ENCODE measurements around the gene COX14.
A peak's percentile ranks its signal among the peaks of the same experiment; 100 is the strongest.

Gene COX14

GRCh38 chr12:50110127-50110761, 1.8 kb upstream of the COX14 start:
- no peaks in the 10 kb centered on the region for H3K9me3 ChIP-seq (ENCODE audit: control insufficient read depth, insufficient read depth, low read length)
- no peak overlapping the region for H3K9ac ChIP-seq (ENCODE audit: low read depth, low read length)
- no peaks in the 10 kb centered on the region for H3K36me3 ChIP-seq (ENCODE audit: insufficient read depth, low read length)
- peaks cover 10% of the 10 kb centered on the region; the same call in 1 of the 2 replicates for H3K4me1 ChIP-seq (ENCODE audit: insufficient read depth, low read length)

- H3K36me3 ChIP-seq (ENCODE audit: insufficient read depth, low read length): no peaks in the 10 kb centered on the region
- H3K9ac ChIP-seq (ENCODE audit: low read depth, low read length): peak overlapping the region; percentile 42; the same call in 1 of the 2 replicates
- H3K4me1 ChIP-seq (ENCODE audit: insufficient read depth, low read length): peaks cover 10% of the 10 kb centered on the region; the same call in 1 of the 2 replicates
- H3K9me3 ChIP-seq (ENCODE audit: control insufficient read depth, insufficient read depth, low read length): no peaks in the 10 kb centered on the region
These were observed 1.2 kb upstream of the COX14 start for GRCh38 chr12:50110762-50111351.

- Histone ChIP-seq H3K4me1 (ENCODE audit: insufficient read depth, low read length) (peaks cover 10% of the 10 kb centered on the region; the same call in 1 of the 2 replicates), H3K9me3 (ENCODE audit: control insufficient read depth, insufficient read depth, low read length) (no peaks in the 10 kb centered on the region), H3K36me3 (ENCODE audit: insufficient read depth, low read length) (no peaks in the 10 kb centered on the region), H3K9ac (ENCODE audit: low read depth, low read length) (peak overlapping the region; percentile 42; the same call in 1 of the 2 replicates)
These were observed 692 bp upstream of the COX14 start for GRCh38 chr12:50111395-50111692.

- Histone ChIP-seq H3K4me1 (ENCODE audit: insufficient read depth, low read length) (peaks cover 10% of the 10 kb centered on the region; the same call in 1 of the 2 replicates), H3K9me3 (ENCODE audit: control insufficient read depth, insufficient read depth, low read length) (no peaks in the 10 kb centered on the region), H3K9ac (ENCODE audit: low read depth, low read length) (peak overlapping the region; percentile 73), H3K36me3 (ENCODE audit: insufficient read depth, low read length) (no peaks in the 10 kb centered on the region)
These were observed 601 bp downstream of the COX14 start for GRCh38 chr12:50112456-50113218.

- no peak overlapping the region for H3K9ac ChIP-seq (ENCODE audit: low read depth, low read length)
- H3K36me3 ChIP-seq (ENCODE audit: insufficient read depth, low read length): no peaks in the 10 kb centered on the region
- H3K9me3 ChIP-seq (ENCODE audit: control insufficient read depth, insufficient read depth, low read length): no peaks in the 10 kb centered on the region
- H3K4me1 ChIP-seq (ENCODE audit: insufficient read depth, low read length): no peaks in the 10 kb centered on the region
These were observed 5.1 kb downstream of the COX14 start for GRCh38 chr12:50117057-50117622.

- Histone ChIP-seq H3K9ac (ENCODE audit: low read depth, low read length) (no peak overlapping the region), H3K36me3 (ENCODE audit: insufficient read depth, low read length) (no peaks in the 10 kb centered on the region; the same call in 1 of the 2 replicates), H3K4me1 (ENCODE audit: insufficient read depth, low read length) (no peaks in the 10 kb centered on the region), H3K9me3 (ENCODE audit: control insufficient read depth, insufficient read depth, low read length) (no peaks in the 10 kb centered on the region)
These were observed 7.4 kb downstream of the COX14 start for GRCh38 chr12:50119387-50119786.

- H3K4me1 ChIP-seq (ENCODE audit: insufficient read depth, low read length): no peaks in the 10 kb centered on the region
- no peaks in the 10 kb centered on the region; the same call in 1 of the 2 replicates for H3K36me3 ChIP-seq (ENCODE audit: insufficient read depth, low read length)
- no peaks in the 10 kb centered on the region for H3K9me3 ChIP-seq (ENCODE audit: control insufficient read depth, insufficient read depth, low read length)
- H3K9ac ChIP-seq (ENCODE audit: low read depth, low read length): no peak overlapping the region
These were observed 8.5 kb downstream of the COX14 start for GRCh38 chr12:50120521-50120920.

GRCh38 chr12:50120953-50121352, 8.9 kb downstream of the COX14 start:
- H3K4me1 ChIP-seq (ENCODE audit: insufficient read depth, low read length): no peaks in the 10 kb centered on the region
- no peaks in the 10 kb centered on the region; the same call in 1 of the 2 replicates for H3K36me3 ChIP-seq (ENCODE audit: insufficient read depth, low read length)
- H3K9me3 ChIP-seq (ENCODE audit: control insufficient read depth, insufficient read depth, low read length): no peaks in the 10 kb centered on the region
- no peak overlapping the region for H3K9ac ChIP-seq (ENCODE audit: low read depth, low read length)

GRCh38 chr12:50121641-50122040, 9.6 kb downstream of the COX14 start:
- H3K36me3 ChIP-seq (ENCODE audit: insufficient read depth, low read length): no peaks in the 10 kb centered on the region; the same call in 1 of the 2 replicates

GRCh38 chr12:50123203-50123602, 11.2 kb downstream of the COX14 start:
- H3K9ac ChIP-seq (ENCODE audit: low read depth, low read length): no peak overlapping the region
- no peaks in the 10 kb centered on the region for H3K4me1 ChIP-seq (ENCODE audit: insufficient read depth, low read length)
- peaks cover 2% of the 10 kb centered on the region; the same call in 1 of the 2 replicates for H3K36me3 ChIP-seq (ENCODE audit: insufficient read depth, low read length)
- no peaks in the 10 kb centered on the region for H3K9me3 ChIP-seq (ENCODE audit: control insufficient read depth, insufficient read depth, low read length)

More at GRCh38 chr12:50121641-50122040, 9.6 kb downstream of the COX14 start:
- no peak overlapping the region for H3K9ac ChIP-seq (ENCODE audit: low read depth, low read length)
- no peaks in the 10 kb centered on the region for H3K4me1 ChIP-seq (ENCODE audit: insufficient read depth, low read length)
- no peaks in the 10 kb centered on the region for H3K9me3 ChIP-seq (ENCODE audit: control insufficient read depth, insufficient read depth, low read length)

- Histone ChIP-seq H3K9me3 (ENCODE audit: control insufficient read depth, insufficient read depth, low read length) (no peaks in the 10 kb centered on the region), H3K4me1 (ENCODE audit: insufficient read depth, low read length) (no peaks in the 10 kb centered on the region), H3K9ac (ENCODE audit: low read depth, low read length) (no peak overlapping the region), H3K36me3 (ENCODE audit: insufficient read depth, low read length) (peaks cover 19% of the 10 kb centered on the region)
These were observed 15.5 kb downstream of the COX14 start for GRCh38 chr12:50127546-50127945.

GRCh38 chr12:50129290-50129689, 17.3 kb downstream of the COX14 start:
- Histone ChIP-seq H3K36me3 (ENCODE audit: insufficient read depth, low read length) (peaks cover 29% of the 10 kb centered on the region), H3K9ac (ENCODE audit: low read depth, low read length) (no peak overlapping the region), H3K9me3 (ENCODE audit: control insufficient read depth, insufficient read depth, low read length) (no peaks in the 10 kb centered on the region)

GRCh38 chr12:50132505-50133135, 20.6 kb downstream of the COX14 start:
- H3K36me3 ChIP-seq (ENCODE audit: insufficient read depth, low read length): peaks cover 43% of the 10 kb centered on the region
- no peaks in the 10 kb centered on the region for H3K9me3 ChIP-seq (ENCODE audit: control insufficient read depth, insufficient read depth, low read length)
- H3K9ac ChIP-seq (ENCODE audit: low read depth, low read length): no peak overlapping the region
- H3K4me1 ChIP-seq (ENCODE audit: insufficient read depth, low read length): no peaks in the 10 kb centered on the region

More at GRCh38 chr12:50129290-50129689, 17.3 kb downstream of the COX14 start:
- H3K4me1 ChIP-seq (ENCODE audit: insufficient read depth, low read length): no peaks in the 10 kb centered on the region

GRCh38 chr12:50142993-50143392, 31.0 kb downstream of the COX14 start:
- Histone ChIP-seq H3K36me3 (ENCODE audit: insufficient read depth, low read length) (0 out of 2 replicates have a peak, but pooled peaks cover 3% of the 10 kb centered on the region), H3K9ac (ENCODE audit: low read depth, low read length) (no peak overlapping the region), H3K4me1 (ENCODE audit: insufficient read depth, low read length) (no peaks in the 10 kb centered on the region), H3K9me3 (ENCODE audit: control insufficient read depth, insufficient read depth, low read length) (no peaks in the 10 kb centered on the region)

All from ES-I3 (cell line).